ENCODE data around the gene C1orf21. TPM values are rescaled to one million over a fixed set of nuclear protein-coding genes. Genes with fewer than 3 reads are reported as not detected.

The C1orf21 gene
- total RNA-seq, 1 donor from 2014 or later, result 0.09 TPM

DNA sequence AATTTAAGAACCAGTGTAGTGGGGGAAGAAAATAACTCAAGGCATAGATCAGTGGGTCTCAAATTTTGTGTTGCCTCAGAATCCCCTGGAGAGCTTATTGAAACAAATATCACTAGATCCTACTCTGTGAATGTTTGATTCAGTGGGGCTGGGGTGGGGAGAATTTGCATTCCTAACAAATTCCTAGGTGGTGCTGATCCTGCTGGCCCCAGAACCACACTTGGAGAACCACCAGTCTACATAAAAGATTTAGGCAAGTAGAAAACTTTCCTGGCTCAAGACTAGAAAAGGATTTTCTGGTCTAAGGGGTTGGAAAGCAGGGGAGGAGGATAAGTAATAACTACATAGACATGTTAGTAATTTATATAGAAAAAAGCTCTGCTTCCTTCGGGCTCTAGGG lies 34.1 kb upstream of the C1orf21 start:
- ChIA-PET CTCF (no interaction called here), POLR2A (no interaction called here)
- TF ChIP-seq, protein P1, sequence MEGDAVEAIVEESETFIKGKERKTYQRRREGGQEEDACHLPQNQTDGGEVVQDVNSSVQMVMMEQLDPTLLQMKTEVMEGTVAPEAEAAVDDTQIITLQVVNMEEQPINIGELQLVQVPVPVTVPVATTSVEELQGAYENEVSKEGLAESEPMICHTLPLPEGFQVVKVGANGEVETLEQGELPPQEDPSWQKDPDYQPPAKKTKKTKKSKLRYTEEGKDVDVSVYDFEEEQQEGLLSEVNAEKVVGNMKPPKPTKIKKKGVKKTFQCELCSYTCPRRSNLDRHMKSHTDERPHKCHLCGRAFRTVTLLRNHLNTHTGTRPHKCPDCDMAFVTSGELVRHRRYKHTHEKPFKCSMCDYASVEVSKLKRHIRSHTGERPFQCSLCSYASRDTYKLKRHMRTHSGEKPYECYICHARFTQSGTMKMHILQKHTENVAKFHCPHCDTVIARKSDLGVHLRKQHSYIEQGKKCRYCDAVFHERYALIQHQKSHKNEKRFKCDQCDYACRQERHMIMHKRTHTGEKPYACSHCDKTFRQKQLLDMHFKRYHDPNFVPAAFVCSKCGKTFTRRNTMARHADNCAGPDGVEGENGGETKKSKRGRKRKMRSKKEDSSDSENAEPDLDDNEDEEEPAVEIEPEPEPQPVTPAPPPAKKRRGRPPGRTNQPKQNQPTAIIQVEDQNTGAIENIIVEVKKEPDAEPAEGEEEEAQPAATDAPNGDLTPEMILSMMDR (IDR thresholded peaks at IDR 0.05), result no peak
- peaks cover 4% of the 10 kb centered on the region for H3K27me3 Mint-ChIP-seq
- H3K4me3 Mint-ChIP-seq, result no peak overlapping the region
- ATAC-seq (ENCODE audit: low read depth) (no peak), DNase-seq (no peak)
- H3K9me3 Mint-ChIP-seq, result no peaks in the 10 kb centered on the region
- no peaks in the 10 kb centered on the region for H3K4me1 Mint-ChIP-seq
- H3K36me3 Mint-ChIP-seq (ENCODE audit: low read depth), result no peaks in the 10 kb centered on the region
- intact Hi-C loops (cut with micrococcal nuclease), result no loop called here
- no peak overlapping the region for H3K27ac Mint-ChIP-seq

DNA sequence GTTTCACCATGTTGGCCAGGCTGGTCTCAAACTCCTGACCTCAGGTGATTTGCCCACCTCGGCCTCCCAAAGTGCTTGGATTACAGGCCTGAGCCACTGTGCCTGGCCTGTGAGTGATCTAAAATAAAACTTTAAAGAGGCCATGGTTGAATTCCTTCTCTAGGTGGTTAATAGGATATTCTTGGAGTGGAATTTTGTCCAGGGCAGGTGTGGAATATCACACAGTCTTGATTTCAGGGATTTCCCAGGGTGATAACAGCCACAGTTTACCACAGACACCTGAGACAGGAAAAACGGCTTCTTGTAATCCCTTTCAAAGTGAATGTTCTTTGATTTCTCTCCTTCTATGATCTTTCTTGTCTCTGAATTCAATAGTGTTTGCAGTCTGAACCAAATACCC lies 32.1 kb upstream of the C1orf21 start:
- TF ChIP-seq, protein P1 (IDR thresholded peaks at IDR 0.05), result no peak
- ChIA-PET POLR2A (no interaction called here), CTCF (no interaction called here)
- Mint-ChIP-seq H3K27ac (no peak overlapping the region), H3K4me1 (no peaks in the 10 kb centered on the region), H3K4me3 (no peak overlapping the region), H3K36me3 (ENCODE audit: low read depth) (no peaks in the 10 kb centered on the region), H3K9me3 (no peaks in the 10 kb centered on the region), H3K27me3 (peaks cover 5% of the 10 kb centered on the region)
- ATAC-seq (ENCODE audit: low read depth) (no peak), DNase-seq (no peak)
- intact Hi-C loops (cut with micrococcal nuclease), result no loop called here

DNA sequence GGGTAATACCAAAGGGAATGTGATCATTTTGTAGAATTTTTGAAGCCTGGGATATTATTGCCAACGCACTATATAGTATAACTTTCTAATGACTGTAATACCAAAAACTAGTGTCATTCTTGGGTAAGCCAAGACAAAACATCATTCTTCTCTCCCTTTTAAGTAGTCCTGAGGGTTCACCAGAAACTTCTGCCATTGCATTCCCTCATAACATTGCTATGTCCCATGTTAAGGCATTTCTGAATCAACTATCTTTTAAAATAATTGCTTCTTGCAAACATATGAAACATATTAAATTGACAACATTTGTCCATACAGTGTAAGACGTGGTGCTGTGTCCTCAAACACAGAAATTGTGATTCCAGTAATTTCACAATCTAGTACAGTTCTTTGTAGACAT lies 29.9 kb upstream of the C1orf21 start:
- Mint-ChIP-seq H3K9me3 (no peaks in the 10 kb centered on the region), H3K36me3 (ENCODE audit: low read depth) (no peaks in the 10 kb centered on the region), H3K4me1 (no peaks in the 10 kb centered on the region), H3K27me3 (peaks cover 7% of the 10 kb centered on the region), H3K27ac (no peak overlapping the region), H3K4me3 (no peak overlapping the region)
- ChIA-PET POLR2A (no interaction called here), CTCF (no interaction called here)
- intact Hi-C loops (cut with micrococcal nuclease), result no loop called here
- no peak for DNase-seq
- TF ChIP-seq, protein P1 (IDR thresholded peaks at IDR 0.05), result no peak
- ATAC-seq (ENCODE audit: low read depth), result no peak

DNA sequence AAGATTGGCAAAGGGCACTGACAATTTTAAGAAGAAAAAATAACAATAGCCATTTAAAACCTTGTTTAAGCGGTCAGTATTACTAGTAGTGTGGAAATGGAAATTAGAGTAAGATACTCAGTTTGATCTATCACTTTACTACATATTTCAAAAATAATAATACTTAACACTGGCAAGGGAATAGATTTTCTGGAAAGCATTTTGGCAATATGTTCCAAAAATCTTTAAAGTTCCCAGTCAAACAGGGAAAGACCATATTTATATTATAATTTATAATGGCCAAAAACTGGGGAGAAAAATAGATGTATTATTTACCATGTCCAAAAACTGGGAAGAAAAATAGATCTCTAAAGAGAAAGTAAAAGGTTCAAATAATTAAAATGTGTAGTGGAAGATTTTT lies 28.6 kb upstream of the C1orf21 start:
- Mint-ChIP-seq H3K4me1 (no peaks in the 10 kb centered on the region), H3K36me3 (ENCODE audit: low read depth) (no peaks in the 10 kb centered on the region), H3K27ac (no peak overlapping the region), H3K4me3 (no peak overlapping the region), H3K27me3 (peaks cover 4% of the 10 kb centered on the region), H3K9me3 (no peaks in the 10 kb centered on the region)
- intact Hi-C loops (cut with micrococcal nuclease), result no loop called here
- DNase-seq (no peak), ATAC-seq (ENCODE audit: low read depth) (no peak)
- ChIA-PET POLR2A (no interaction called here), CTCF (no interaction called here)
- TF ChIP-seq, protein P1 (IDR thresholded peaks at IDR 0.05), result no peak

DNA sequence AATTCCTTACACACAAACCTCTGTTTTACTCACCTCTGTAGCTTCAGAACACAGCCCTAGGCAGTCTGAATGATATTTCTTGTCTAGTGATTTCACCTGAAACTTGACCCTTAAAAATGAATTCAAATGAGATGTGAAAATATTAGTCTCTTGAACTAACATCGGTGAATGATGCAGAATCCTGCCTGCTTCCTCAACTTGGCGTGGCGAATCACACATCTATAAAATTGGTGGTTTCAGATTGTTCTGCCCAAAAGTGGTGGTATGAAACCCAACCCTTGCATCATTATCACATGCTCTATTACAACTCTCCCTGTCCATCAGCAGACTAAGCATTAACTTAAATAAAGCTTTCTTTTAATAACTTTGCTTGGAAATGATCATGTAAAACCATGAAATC lies 26.9 kb upstream of the C1orf21 start:
- Mint-ChIP-seq H3K4me1 (no peaks in the 10 kb centered on the region), H3K27me3 (peaks cover 4% of the 10 kb centered on the region), H3K9me3 (no peaks in the 10 kb centered on the region), H3K27ac (no peak overlapping the region), H3K4me3 (no peak overlapping the region), H3K36me3 (ENCODE audit: low read depth) (no peaks in the 10 kb centered on the region)
- TF ChIP-seq, protein P1 (IDR thresholded peaks at IDR 0.05), result no peak
- CTCF ChIA-PET, result no interaction called here
- POLR2A ChIA-PET, result no interaction called here
- DNase-seq, result no peak
- no peak for ATAC-seq (ENCODE audit: low read depth)
- intact Hi-C loops (cut with micrococcal nuclease), result no loop called here
